Fibroblast of lung (primary cell): ENCODE measurements around the gene ALDH1A2.

ENCODE experiments used
- CTCF ChIP-seq, 2 donors: IDR thresholded peaks in 1 of 2; conservative IDR thresholded peaks in 1 of 2; 1 replicate in 1 of 2; 2 replicates in 1 of 2; pipeline ENCODE4 v1.5.1; 2011 to 2012; ENCODE audit warnings: low read length in 2 of 2, control low read depth in 1 of 2, inconsistent platforms in 1 of 2, low read depth in 1 of 2, mild to moderate bottlenecking in 1 of 2
- EZH2 ChIP-seq: IDR thresholded peaks from 2 replicates; pipeline ENCODE4 v1.5.1; 2012; ENCODE audit warnings: low read length, control low read depth, mild to moderate bottlenecking; ENCODE audit errors: missing control alignments

GRCh38 chr15:57949374-57949943, 116.1 kb downstream of the ALDH1A2 start:
- TF ChIP-seq CTCF (conservative IDR thresholded peaks at IDR 0.05 in 1 of 2, IDR thresholded peaks at IDR 0.05 in 1 of 2; ENCODE audit: low read depth in 1 of 2, low read length in 2 of 2) (no peak), EZH2 (no peak)
